HG02798 (cell line): Measurements from ENCODE around the gene SGSM1.
"Not testable (repeated sequence)": the region's sequence is repeated elsewhere in the genome, so short reads cannot be mapped to it uniquely, and the experiment has no call there.

ENCODE experiments used
- ATAC-seq: cut with Tn5 transposase; IDR thresholded peaks from one replicate; pipeline ENCODE4 v1.9.1; 2021; ENCODE audit warnings: mild to moderate bottlenecking; ENCODE audit not compliant: unreplicated experiment, poor library complexity

Gene SGSM1

DNA sequence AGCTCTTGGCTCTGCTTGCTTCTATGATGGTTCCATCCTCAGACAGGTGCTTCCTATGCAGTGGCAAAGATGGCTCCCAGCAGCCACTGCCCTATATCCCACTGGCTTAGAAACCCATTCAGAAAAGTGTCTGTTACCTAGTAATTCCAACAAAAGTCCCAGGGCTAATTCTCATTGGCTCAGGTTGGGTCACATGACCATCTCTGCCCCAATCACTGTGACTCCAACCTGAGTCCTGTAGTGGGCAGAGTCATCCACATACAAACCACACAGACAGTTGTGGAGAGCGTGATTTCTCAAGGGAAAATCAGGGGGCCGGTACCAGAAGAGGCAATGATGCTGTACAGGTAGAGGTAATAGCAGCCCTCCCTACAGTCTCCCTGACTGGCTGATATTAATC lies 73.0 kb downstream of the SGSM1 start:
- ATAC-seq, result no peak

DNA sequence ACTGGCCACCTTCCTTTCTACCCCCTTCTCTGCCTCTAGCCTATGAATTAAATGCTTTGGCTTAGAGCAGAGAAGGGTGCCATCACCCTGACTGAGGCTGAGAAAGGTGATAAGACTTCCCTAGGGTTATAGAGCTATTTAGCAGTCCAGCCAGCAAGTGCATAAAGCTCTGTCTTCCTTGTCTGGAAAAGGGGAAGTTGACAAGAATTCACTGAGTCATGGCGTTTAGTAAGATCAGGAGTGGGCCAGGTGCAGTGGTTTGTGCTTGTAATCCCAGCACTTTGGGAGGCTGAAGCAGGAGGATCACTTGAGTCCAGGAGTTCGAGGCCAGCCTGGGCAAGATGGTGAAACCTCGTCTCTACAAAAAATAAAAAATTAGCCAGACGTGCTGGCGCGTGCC lies 77.4 kb downstream of the SGSM1 start:
- no peak for ATAC-seq

DNA sequence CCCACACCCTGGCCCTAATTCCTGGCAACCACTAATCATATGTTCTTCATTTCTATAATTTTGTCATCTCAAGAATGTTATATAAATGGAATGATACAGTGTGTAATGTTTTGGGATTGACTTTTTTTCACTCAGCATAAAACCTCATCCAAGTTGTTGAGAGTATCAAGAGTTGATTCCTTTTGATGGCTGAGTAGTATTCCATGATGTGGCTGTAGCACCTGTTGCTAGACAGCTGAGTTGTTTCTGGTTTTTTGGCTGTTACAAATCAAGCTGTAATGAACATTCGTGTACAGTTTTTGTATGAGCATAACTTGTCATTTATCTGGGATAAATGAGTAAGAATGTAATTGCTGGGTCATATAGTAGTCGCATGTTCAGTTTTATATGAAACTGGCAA lies 81.2 kb downstream of the SGSM1 start:
- no peak for ATAC-seq

DNA sequence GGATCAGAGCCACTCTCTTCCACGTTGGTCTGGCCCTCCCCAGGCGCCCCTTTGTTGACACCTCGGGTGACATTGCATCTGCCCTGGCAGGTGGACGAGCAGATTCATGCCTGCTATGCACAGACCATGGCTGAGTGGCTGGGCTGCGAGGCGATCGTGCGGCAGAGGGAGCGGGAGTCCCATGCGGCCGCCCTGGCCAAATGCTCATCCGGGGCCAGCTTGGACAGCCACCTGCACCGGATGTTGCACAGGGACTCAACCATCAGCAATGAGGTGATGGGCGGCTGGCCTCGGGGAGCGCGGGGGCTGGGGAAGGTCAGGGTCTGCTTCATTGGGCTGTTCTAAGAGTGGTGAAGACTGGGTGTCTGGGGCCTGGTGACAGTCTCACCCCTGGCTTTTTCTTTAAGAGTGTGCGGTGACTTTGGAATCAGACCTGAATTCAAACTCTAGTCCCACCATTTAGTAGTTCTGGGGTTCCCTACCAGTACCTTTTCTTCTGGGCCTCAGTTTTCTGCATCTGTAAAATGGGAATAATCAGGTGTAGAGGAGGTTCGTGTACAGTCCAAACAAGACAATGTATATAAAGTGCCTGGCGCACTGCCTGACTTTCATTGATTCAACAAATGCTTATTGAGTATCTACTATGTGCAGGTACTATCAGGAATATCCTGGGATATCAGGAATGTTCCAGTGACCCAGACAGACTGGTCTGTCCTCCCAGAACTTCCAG lies 87.5 kb downstream of the SGSM1 start:
- ATAC-seq, result no peak

DNA sequence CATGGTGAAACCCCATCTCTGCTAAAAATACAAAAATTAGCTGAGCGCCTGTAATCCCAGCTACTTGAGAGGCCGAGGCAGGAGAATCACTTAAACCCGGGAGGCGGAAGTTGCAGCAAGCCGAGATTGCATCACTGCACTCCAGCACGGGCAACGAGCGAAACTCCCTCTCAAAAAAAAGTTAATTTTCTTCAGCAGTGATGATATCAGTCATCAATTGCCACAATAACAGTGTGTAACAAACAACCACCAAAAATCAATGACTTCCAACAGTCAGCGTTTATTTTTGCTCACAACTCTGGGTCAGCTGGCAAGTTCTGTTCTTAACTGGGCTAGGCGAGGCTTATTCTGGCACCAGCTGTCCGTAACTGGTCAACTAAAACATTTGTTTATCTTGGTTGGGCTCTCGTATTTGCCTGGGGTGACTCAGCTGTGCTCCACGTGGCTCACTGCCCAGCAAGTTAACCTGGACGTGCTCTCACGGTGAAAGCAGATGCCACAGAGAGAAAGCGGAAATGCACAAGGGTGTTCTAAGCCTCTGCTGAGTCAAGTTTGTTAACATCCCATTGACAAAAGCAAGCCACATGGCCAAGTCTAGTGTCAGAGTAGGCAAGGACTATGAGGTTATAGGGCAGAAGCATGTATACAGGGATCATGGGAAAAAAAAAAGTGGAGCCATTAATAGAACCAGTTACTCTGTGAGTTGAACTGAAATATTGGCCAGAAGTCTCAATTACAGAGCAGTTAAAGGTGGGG lies 88.4 kb downstream of the SGSM1 start:
- no peak for ATAC-seq

DNA sequence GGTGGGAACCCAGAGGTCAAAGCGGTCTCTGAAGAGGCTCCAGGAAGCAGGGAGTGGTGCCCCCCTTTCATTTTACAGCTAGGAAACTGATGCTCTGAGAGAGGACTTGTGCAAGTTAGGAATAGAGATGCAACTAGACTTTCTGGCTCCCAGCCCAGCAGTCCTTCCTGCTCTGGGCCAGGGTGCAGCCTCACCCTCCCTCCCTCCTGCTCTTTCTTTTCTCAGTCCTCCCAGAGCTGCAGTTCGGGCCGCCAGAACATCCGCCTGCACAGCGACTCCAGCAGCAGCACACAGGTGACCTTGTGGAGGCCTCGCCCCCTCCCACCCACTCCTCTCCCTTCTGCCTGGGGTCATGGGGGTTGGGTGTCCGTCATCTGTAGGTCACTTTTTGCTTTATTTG lies 89.0 kb downstream of the SGSM1 start:
- ATAC-seq, result no peak

DNA sequence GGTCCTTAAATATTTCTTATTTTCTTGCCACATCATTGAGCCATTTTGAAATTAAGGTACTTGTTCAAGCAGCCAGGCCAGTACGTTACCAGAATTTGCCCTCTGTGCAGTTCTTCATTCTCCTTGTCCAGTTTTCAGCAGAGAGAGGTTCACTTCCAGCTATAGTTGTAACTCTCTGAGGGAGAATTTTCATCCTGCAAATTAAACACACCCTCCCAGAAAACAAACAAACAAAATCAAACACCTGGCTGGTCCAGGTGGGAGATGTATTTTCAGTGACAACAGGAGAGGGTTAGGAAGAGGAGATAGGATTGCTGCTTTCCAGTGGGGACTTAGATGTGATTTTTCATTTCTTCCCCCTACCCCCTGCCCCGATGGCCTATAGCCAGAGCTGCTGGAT lies 95.4 kb downstream of the SGSM1 start:
- no peak for ATAC-seq

DNA sequence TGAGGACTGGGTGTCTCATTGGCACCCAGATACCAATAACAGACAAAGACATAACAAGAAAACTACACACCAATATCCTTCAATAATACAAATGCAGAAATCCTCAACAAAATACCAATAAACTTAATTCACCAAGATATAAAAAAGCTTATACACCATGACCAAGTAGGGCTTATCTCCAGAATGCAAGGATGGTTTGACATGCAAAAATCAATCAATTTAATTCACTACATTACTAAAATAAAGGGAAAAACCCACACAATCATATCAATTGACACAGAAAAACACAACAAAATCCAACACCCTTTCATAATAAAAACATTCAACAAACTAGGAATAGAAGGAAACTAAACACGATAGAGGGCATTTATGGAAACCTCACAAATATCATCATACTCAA lies 99.9 kb downstream of the SGSM1 start:
- ATAC-seq, result no peak

DNA sequence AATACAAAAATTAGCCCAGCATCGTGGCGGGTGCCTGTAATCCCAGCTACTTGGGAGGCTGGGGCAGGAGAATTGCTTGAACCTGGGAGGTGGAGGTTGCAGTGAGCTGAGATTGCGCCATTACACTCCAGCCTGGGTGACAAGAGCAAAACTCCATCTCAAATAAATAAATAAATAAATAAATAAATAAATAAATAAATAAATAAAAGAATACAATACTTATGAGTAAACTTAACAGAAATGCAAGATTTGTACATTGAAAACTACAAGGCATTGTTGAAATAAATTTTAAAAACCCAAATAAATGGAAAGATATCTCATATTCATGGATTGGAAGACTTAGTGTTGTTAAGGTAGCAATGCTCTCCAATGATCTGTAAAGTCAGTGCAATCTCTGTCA lies 101.1 kb downstream of the SGSM1 start:
- not testable (repeated sequence) for ATAC-seq

DNA sequence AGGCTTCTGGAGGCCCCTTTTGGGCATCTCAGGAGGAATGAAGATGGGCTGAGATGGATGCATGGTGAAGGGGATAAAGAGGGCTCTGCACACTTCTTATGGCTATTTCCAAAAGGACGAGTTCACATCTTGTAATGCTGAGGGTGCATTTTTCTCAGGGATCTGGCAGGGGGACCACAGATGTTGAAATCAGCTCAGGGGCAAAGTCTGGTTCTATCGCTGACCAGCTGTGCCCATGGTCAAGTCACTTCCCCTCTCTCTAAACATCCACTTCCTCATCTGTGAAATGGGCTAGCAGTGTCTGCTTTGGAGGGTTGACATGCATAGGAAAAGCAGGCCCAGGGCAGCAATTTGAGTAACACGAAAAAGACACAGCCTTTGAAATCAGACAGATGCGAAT lies 114.0 kb downstream of the SGSM1 start:
- ATAC-seq, result no peak

DNA sequence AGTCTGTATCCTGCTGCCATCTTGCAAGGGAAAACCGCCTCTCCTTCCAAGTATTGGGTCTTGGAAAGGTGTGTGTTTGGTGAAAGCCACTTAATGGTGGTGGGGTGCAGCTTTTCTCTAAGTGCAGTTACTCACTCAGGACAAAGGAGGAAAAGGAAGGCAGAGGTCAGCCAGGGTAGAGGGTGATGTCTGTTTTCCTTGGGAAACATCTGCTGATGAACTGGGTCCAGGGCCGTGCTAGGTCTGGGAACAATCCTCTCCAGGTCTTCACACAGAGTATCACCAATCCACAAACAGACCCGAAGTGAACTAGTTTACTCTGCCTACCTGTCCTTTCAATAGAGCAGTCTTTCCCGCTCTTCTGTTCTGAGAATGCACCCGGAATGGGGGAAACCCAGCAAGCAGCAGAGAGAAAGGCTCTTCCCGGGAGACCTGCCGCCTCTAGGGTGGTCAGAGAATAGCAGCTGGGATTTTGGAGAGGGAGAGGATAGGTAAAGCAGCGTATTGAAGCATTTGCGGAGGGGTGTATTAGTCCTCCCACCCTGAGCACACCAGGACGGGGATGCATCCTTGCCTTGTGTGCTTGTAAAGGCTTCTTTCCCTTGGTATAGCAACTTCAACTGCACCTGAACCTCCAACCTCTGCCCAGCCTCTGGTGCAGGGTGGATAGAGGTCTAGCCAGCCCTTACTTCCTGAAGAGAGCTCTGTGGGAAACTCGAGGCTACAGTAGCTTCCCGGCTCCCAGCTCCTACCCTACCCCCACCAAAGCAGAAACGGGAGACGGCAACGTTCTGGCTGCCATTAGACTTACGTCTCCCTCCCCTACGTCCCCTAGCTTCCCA lies 119.8 kb downstream of the SGSM1 start:
- ATAC-seq, result no peak

DNA sequence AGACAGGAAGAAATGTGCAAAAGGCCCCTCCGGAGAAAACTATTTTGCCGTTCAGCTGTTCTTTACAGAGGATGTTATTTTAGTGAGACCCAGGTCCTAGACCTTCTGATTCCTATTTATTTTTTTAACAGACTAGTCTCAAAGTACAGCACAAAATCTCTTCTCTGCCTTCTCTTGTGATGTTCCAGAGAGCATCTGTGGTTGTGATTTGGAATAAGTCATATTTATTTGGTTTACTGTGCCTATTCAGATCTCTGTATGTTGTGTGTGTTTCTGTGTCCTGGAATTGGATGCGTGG lies 120.4 kb downstream of the SGSM1 start:
- ATAC-seq, result no peak

DNA sequence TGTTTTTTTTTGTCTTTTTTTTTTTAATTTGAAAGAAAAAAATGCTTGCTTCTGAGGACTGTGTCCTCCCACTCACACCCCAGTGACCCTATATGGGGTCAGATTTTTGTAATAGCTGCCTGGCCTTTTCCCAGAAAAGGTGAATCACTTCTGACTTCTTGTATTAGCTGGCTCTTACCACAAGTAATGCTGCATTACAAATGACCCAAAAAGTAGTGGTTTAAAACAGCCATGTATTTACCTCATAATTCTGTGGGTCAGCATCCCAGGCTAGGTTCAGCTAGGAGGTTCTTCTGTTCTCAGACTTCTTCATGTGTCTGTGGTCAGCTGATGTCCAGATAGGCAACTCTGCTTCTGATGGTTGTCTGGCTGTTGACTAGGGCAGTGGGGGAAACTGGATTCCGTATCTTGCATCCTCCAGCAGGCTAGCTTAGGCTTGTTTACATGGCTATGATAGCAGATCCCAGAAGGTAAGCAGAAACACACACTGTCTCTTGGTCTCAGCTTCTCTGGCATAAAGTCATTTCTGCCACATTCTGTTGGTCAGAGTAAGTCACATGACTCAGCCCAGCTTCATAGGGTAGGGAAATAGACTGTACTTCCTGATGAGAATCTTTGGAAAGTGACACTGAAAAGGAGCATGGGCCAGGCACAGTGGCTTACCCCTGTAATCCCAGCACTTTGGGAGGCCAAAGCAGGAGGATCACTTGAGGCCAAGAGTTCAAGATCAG lies 121.0 kb downstream of the SGSM1 start:
- no peak for ATAC-seq

DNA sequence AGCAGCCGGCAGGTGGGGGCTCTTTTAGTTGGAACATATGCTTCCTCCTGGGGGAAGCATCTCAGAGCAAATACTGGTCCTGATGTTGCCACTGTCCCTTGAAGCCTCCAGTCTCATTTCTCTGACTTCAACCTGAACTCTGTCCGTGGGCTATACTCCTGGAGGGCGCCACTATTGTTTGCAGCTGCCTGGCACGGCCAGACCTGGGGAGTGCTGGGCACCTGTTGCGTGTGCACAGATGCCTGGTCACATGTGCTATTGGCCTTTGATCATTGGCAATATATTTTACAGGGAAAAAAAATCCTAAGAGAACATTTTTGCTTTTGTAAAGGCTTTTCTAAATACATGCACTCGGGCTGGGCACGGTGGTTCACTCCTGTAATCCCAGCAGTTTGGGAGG lies 122.3 kb downstream of the SGSM1 start:
- ATAC-seq, result no peak

DNA sequence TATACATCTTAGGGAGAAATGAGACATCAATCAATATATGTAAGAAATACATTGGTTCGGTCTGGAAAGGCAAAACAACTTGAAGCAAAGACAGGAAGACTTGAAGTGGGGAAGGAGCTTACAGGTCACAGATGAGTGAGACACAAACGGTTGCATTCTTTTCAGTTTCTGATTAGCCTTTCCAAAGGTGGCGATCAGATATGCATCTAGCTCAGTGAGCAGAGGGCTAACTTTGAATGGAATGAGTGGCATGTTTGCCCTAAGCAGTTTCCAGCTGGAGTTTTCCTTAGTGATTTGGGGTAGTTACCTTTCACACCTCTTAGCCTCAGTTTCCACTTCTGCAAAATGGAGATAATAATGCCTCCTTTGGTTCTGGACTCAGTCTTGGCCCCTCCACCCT lies 124.7 kb downstream of the SGSM1 start:
- ATAC-seq, result no peak

DNA sequence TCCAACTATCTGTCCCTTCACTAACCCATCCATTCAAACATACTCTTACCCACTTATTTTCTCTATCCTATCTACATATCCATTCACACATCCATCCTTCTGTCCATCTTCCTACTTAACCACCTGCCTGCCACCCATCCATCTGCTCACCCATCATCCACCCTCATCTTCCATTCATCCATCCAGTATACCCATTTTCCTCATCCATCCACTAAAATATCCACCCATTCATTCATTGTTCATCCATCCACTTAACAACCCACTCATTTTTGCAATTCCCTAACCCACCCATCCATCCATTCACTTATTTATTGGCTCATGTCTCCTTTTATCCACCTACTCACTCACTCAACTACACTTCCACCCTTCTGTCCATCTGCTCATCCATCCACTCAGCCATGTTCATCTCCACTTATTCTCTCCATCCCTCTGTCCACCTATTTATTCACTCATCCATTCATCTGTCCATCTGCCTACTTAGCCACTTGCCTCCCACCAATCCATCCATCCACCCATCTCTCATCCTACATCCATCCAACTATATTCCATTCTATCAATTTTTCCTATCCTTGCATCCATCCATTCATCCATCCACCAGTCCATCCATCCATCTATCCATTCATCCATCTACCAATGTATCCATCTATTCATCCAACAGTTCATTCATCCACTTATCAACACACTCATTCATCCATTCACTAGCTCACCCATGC lies 129.9 kb downstream of the SGSM1 start:
- no peak for ATAC-seq

DNA sequence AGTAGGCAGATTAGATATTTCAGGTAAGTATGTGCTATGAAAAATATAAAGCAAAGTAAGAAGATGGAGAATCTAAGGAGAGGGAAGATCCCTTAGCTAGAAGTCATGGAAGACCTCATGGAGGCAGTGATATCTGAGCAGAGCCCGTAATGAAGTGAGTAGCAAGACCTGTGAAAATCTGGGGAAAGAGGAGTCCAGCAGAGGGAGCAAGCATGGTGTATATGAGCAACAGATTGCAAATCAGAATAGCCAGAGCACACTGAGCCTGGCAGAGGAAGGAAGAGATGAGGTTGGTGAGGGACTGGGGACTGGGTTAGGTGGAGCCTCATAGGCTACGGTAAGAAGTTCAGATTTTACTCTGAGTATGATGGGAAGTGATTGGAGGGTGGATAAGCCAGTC lies 131.1 kb downstream of the SGSM1 start:
- no peak for ATAC-seq

DNA sequence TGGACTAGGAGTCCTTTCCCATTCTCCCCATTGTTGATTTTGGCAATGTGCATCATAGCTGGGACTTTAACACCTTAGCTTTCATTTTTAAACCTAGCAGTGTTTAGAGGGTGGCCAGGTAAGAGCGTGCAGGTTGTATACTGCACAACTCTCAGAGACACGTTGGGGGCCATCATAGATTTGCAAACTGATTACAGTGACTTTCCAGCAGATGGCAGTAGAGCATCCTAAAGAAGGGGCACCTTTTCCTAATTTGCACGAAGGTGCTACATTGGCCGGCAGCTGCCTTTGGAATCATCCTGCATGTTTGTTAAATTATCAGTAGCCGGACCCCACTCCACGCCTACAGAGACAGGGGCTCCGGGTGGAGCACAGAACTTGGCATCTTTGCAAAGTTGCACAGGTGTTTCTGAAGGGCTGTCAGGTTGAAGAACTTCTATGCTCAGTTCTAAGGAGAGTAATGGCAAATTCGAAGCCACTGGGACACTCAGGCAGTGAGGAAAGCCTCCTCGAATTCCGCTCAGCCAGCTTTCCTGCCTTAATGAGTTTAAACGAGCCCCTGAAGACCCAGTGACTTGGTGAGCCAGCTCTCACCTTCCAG lies 132.8 kb downstream of the SGSM1 start:
- no peak for ATAC-seq

DNA sequence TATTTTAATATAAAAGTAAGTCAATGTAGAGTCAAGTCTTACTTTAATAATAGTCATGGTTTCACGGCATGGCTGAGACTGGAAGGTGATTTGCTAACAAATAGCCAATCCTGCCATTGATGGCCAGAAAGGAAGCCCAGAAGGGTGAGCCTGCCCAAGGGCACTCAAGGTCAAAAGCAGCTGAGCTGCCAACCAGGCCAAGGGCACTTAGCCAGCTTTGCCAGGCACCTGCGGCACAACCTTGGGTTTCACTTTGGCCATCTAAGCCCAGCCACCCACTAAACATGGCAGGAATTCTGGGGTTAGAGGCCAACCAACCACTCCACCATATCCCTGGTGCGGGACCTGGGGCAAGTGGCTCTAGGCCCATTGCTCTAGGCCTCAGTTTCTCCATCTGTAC lies 136.3 kb downstream of the SGSM1 start:
- no peak for ATAC-seq
